Amniotic epithelial cell (primary cell): Measurements from ENCODE around the gene CKLF.

Experiments used
- DNase-seq: peaks from one replicate; pipeline ENCODE4 v3.0.0-alpha.2; 2010; ENCODE audit warnings: low read depth

Gene CKLF

DNA sequence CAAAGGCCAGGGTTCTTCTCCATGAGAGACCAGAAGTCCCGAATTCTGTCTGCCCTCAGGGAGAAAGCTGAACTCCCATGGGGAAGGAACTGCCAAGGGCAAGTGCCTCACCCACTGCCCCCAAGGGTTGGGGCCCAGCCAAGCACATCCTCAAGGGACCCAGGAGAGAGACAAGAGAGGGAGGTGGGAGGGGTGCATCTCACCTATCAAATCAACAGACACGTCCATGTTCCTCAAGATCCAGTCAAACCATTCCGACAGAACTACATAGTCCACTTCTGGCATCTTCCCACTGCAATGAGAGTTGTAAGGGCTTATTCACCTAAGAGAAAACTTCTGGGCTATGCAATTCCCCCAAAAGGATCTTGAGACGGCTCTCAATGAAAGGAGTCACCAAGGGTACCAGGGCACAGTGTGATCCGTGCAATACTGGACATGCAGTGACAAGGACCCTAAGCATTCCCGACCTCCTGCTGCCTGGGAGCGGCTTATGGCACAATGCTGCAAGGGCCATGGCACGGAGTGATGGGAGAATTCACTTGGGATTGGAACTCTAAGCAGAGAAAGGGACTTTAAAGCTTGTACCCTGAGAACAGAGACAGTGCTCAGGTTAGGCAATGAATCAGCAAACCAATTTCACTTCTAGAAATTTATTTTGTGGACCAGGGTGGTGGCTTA, 34.7 kb upstream of the CKLF start:
- DNase-seq, result no peak

DNA sequence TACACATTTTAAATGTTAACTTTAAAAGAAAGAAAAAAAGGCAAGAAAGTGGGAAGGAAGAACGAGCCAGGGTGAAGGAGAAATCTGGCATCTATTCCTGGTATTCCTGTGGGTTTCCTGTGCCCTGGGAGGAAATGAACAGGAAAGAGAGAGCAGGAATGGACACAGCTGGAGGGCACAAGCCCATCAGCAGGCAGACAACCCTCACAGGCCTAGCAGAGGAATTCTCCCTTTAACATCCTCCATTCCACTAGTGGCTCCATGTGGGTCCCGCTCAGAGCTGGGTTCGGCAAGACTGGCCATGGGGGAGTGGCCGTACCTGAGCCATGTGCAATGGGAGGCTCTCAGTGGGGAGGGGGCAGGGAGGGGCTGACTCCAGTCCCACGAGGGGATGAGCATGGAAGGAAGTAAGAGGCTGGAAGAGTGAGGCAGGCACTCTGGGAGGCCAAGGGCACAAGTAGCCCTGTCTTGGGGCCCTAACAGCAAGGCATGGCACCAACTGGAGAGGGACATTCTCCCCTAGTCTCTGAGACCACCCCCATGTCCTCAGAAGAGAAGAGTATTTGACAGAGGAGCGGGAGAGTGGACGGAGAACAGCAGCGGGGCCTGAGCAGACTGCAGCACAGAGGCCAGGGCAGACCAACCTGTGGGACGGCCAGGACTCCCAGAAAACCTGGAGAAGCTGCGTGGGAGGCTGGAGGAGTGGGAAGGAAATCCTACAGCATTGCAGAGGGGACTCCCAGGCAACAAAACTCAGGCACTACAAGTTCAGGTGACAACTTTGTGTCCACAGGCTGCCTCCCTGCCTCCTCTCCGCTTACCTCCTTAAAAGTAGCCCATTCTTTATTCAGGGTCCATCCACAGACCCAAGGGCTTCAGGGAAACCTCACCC, 32.6 kb upstream of the CKLF start:
- no peak for DNase-seq

DNA sequence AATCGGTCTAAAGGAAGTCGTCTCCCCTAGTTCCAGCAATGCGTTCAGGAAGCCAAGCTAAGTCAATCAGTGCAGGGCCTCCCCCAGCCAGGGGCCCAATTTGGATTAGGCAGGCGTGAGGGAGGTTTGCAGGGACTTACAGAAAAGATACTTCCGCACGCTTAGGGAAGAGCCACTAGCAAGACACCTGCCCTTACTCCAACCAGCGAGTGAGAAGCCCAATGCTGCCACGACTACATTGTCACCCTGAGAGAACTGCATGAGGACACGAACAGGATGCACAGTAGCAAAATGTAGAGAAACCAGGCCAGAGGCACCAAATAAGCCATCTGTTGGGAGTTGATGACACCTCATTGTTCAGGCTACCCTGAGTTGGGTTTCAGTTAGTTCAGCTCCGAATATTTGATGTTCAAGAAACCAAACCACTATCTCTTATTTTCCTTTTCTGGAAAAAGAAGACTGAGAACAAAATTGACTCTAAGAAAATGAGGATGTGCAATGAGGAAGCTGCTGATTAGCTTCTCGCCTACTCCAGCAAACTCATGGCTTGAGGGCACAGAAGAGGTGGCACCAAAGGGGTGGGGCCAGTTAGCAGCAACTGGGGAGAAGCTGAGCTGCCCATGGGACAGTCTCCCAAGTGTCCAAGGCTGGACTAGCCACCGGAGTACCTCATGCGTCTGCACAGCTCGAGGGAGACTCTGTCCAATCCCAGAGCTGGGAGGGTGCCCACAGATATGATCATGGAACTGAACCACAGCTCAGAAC, 31.8 kb upstream of the CKLF start:
- DNase-seq, result no peak

DNA sequence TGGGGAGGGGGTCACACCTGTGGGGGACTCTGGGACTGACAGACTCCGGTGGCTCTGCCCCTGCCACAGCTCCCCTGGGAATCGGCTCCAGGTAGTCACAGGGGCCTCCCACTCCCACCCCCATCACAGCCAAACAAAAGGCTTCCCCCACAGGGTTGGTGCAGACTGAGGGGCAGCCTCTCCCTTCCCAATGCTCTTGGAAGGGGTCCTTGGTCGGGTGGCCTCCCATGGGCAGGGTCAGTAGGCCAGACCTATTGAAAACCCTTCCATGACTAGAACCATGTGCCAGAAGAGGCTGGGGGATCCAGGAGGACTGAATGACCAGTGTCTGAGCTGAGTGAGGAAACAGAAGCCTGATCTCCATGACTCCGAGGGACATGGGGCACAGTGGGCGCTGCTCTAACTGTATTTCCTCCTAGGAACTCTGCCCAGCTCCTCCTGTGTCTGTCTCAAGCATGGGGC, 31.1 kb upstream of the CKLF start:
- no peak for DNase-seq

DNA sequence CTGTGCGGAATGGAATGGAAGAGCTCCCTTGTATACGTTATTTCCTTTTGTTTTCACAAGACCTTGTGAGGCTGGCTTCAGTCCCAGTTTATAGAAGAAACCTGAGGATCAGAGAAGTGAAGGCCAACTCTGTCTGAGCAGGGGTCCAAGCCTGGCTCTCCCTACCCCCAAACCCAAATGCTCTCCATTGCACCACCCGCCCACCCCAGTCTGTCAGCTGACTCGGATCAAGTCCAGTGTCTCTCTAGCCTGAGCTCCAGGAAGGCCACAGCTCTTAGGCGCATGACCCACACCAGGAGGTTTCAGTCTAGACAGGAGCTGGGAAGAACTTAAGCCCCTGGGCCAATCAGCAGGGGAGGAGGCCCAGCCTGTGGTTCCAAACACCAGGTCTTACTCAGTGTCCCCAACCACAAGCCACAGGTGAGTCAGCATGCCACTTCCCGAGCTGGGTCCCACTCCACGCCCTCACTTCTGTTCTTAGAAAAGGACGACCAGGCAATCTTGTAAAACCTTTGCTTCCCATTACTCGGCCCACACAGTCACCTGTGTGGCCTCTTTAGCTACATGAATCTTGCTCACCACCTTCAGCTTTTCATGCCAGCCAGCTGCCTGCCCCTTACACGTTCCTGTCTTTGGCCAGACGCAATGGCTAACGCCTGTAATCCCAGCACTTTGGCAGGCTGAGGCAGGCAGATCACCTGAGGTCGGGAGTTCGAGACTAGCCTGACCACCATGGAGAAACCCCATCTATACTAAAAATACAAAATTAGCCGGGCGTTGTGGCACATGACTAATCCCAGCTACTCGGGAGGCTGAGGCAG, 30.2 kb upstream of the CKLF start:
- DNase-seq, result peak; percentile 78

DNA sequence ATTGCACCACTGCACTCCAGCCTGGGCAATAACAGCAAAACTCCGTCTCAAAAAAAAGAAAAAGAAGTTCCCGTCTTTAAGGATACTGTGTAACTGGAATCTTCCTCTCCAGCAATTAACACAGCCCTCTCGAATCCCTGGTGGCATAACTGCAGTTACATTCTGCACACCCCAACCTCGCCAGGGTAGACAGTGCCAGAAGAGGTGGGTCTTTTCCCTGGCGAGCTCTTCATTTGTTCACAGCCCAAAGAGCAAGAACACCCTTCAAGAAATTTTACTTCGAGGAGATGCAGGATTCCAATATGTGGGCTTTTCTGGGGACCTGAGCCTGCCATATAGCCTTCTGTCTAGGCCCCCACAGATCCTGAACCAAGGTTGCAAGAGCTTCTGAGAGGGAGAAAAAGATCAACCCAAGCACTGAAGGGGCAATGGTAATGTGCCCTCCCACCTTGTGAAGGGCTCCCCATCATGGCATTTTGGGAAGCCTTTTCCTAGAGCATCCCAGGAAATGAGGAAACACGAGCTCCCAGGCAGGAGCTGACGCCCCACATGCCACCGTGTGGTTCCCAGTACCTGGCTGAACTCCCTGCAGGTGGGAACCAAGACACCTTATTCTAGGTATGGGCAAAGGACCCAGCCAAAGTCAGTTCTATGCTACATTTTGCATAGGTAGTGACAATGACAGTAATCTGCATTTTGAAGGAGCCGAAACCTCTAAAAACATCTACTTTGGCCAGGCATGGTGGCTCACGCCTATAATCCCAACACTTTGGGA, 29.4 kb upstream of the CKLF start:
- DNase-seq, result no peak

DNA sequence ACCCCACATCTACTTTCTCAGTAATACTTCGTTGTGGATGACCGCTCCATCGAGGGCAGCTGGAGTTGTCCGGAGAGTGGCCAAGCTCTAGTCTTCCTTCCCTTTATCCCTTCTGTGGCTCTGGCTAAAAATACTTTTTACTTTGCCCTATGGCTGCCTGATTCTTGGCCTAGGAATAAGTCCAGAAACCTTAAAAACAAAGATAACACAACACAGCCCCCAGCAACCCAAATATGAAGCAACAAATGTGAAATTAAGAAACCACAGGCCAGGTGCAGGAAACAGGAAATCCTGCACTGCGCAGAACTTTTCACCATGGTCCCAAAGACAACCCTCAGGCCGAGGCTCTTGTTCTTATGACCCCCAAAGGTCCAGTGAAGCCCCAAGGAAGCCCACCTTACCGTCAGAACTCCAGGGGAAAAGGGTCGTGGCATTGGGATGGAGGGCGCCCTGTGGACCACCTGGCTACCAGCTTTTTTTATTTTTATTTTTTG, 28.5 kb upstream of the CKLF start:
- peak; percentile 15 for DNase-seq

DNA sequence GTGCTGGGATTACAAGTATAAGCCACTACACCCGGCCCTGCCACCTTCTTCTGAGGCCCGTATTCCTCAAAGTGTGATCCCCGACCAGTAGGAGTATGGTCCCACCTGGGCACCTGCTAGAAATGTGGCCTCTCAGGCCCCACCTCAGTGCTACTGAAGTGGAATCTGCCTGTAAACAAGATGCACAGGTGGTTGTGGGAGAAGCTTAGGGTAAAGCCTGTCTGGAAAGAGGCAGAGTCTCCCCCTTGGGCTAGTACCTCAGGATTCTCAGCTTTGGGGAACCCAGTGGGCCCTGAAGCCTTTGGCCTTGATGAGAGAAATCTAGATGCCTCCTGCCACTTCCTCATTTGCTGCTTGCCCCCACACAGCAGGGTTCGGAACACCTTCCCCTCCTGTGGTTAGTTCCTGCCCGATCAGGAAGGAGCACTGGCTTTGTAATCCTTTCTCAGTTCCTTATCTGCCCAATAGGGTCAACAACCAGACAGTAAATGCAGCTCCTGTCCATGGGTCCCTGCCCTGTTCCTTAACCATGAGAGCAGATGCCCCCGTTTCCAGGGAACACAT, 27.7 kb upstream of the CKLF start:
- DNase-seq, result no peak

DNA sequence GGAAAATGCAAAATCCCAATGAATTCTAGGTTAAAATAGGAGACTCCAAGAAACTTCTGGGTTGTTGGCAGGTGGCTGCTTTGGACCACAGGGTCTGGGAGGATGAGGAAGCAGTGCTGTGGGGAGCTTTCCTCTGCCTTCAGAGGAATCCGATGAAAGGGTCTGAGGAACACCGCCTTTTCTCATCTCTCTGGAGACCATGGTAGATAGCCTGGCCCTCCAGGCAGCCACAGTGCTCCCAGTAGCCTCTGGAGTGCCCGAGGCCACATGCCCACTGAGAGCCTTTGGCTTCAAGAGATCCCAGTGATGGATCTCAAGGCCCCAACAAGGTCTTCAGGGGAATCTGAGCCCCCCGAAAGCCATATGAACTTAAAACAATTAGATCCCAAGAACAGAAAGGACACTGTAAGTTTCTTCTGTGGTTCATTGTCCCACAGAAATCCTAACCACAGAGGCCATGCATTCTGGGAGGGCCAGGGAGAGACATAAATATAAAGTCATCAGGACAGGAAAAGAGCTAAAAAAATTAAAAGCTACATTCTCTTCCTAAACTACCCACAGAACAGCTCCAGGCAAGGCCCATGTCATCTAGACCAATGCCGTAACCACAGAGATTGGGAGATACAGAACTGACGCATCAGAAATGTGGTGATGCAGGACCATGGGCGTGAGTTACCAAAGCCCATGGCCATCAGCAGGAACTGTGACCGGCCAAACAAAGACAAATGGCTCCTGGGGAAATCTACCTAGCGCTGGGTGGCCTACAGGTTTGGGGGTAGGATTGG, 26.8 kb upstream of the CKLF start:
- DNase-seq, result peak; percentile 81

DNA sequence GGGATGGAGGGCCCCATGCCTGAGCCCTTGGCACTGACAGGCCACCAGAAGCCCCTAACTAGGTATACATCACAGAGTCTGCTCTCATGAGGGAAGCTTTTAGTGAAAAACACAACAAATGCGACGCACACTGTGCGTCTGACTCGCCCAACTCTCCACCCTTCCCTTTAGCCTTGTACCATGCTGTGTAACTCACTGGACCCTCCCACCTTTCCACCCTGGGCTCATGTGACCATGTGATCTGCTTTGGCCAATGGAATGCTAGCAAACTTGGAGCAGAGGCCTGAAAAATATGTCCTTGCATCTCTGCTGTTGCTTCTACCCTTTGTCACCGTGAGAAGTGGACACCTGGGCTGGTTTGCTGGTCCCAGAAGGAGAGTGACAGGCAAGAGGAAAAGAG, 24.1 kb upstream of the CKLF start:
- DNase-seq, result no peak

DNA sequence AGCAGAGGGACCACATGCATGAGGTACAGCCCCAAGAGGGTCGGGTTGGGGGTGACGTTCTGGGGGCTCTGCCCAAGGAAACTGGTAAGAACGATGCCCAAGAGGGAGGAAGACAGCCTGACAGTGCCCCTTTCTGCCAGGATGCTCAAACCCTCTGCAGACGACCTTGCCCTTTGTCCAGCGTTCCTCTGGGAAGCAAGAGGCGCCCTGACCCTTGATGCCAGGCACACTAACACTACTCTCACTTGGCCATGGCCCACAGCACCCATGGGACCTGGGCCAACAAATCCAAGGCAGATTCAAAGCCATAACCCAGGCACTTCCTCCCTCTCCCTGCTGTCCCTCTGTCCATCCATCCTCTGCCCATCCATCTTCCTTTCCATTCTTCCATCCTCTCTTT, 22.9 kb upstream of the CKLF start:
- DNase-seq, result no peak

DNA sequence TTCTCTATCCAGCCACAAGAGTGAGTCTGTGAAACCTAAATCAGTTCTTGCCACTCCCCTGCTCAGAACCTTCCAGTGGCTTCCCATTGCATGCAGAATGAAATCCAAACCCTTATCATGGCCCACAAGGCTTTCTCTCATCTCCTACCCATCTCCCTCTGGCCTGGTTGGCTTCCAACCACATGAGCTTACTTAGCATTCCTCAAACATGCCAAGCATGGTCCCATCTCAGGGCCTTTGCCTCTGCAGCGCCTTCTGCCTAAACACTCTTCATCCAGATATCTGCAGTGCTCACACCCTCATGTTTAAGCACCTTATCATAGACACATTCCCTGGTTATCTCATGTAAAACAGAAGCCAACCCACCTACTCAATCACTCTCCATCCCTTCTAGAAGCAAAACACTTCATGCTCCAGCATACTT, 18.0 kb upstream of the CKLF start:
- DNase-seq, result peak; percentile 66

DNA sequence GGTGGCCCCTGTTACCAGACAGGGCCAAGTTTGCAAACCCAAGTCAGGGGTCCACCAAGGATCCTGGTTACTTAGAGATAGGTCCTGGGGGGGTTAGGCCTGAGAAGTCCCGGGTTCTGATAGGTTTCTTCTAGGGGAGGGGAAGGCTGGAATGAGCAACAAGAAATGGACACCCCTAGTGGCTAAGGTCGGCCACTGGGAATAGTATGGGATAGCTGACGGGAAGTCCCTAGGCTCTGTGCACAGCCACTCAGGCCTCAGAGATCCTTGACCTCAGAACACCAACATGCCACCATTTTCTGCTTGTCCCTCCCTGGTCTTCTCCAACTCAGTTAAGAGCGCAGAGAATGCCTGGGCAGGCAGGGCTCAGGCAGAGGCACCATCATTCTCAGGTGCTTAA, 15.9 kb upstream of the CKLF start:
- DNase-seq, result no peak

DNA sequence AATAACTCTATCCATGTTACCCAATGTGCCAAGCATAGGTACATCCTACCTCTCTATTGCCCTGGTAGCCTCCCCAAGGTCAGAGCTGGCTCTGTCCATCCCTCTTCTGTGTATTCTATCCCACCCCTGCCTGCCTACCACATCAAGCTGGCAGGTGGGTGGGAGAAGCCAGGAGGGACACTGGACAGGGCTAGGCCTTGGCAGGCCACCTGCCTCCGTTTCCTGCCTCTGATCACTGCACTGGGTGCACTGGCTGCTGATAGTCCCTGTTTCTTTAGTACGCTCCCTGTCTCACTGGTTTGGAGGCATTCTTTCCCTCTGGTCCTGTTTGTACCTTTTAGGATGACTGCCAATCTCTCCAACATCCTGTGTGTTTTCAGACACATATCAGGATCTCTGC, 15.1 kb upstream of the CKLF start:
- DNase-seq, result no peak

DNA sequence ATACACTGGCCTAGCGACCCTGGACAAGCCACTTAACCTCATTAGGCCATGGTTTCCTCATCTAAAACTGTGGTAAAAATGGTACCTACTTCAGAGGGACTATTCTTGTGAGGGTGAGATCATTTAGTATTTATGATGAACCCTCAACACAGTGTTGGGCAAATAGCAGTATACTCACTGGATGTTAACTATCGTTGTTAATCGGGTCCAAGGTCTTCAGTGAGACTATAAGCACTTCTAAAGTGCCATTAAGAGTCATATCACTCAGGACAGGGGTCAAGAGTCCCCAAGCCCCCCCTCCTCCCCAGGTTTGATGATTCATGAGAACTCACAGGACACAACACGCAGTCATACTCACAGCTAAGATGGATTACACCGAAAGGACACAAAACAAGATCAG, 13.5 kb upstream of the CKLF start:
- DNase-seq, result no peak

DNA sequence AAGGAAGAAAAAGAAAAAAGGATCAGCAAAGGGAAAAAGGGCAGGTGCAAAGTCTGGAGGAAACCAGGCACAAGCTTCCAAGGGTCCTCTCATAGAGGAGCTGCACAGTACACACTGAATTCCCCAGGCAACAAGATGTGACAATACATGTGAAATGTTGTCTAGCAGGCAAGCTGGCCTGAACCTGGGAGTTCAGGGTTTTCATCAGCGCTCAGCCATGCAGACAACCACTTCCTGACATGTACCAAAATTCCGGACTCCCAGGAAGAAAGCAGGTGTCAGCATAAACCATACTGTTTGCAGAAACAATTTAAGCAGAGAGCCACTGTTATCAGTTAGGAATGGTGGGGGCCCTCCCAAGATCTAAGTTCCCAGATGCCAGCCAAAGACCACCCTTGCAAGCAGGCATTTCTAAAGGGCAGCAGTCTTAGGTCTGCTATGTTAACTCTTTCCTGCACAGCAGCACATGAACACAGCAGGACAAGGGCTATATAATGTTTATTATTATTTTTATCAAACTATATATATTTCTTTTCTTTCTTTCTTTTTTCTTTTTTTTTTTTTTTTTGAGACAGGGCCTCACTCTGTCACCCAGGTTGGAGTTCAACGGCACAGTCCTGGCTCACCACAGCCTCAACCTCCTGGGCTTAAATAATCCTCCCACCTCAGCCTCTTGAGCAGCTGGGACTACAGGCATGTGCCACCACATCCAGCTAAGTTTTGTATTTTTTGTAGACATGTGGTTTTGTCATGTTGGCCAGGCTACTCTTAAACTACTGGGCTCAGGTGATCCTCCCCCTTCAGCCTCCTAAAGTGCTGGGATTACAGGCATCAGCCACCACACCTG, 12.5 kb upstream of the CKLF start:
- no peak for DNase-seq

DNA sequence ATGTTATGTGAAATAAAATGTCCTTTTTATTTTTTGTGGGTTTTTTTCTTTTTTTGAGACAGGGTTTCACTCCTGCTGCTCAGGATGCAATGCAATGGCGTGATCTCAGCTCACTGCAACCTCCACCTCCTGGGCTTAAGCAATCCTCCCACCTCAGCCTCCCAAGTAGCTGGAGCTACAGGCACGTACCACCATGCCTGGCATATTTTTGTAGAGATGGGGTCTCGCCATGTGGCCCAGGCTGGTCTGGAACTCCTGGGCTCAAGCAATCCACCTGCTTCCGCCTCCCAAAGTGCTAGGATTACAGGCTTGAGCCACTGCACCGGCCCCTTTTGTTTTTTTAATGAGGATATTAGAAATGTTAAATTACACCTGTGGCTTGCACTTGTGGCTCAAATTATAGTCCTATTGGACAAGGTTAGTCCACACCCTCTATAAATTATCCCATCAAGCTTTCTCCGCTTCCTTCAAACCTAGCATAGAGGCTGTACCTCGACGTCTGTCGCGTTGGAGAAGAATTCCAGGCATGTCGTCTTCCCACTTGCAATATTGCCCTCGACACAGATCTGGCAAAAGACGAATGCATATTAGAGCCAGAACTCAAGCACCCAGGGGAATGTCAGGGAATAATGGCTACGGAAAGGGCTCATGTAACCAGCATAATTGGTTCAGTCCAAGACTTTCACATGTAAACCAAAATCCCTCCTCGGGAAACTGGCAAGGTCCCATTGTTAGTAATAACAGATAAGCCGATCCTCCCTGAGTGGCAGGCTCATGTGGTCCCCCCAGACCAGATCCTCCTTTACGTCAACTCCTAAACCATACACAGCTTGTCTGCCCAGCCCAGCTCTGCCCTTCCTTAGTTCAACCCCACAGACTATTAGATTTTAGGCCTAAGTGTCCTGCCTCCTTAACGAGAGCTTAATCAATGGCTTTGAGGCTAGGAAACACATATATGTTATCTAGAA, 10.7 kb upstream of the CKLF start:
- no peak for DNase-seq

DNA sequence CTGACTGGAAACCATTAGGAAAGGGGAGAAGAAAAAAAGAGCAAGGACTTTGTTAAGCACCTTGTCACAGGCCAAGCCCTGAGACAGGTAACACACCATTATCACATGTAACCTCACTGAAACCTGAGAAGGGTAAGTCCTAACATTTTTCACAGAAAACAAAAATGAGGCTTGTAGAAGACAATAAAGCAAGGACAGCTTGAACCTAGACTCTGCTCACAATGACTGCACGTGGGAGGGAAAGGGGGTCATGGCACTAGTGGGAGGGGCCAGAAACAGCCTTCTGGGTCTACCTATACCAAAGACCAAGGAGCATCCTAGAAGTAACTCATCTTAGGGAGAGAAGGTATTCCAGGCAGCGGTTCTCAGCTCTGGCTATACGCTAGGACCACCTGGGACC, 10.0 kb upstream of the CKLF start:
- no peak for DNase-seq
